HG02970 (cell line): ENCODE data around the gene NCK2.
"Not testable (repeated sequence)": the region's sequence is repeated elsewhere in the genome, so short reads cannot be mapped to it uniquely, and the experiment has no call there.

Experiments
- ATAC-seq: cut with Tn5 transposase; IDR thresholded peaks from one replicate; pipeline ENCODE4 v1.9.1; 2021; ENCODE audit warnings: mild to moderate bottlenecking, moderate library complexity, moderate number of reproducible peaks; ENCODE audit not compliant: unreplicated experiment, low FRiP score

The NCK2 gene

DNA sequence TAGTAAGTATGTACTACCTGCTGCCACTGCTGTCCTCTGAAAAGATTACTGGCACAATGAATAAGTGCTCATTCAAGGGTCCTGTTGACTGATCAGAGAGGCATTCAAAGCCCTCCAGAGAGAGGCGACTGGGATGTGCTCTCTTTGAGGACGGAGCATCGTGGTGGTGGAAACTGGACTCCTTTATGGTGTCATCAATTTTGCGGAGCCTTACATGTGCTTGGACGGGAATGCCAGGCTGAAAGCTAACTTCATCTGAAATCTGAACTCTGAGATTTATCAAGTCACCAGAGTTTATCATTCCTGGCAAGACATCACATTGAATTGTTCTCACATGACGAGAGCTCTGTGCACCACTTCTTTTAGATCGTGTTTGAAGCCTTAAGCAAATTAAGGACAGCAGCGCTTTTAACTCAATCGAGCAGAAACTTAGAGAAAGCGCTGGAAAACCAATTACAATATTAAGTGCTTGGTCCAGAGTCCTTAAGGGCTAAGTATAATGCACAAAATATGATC is 138.3 kb downstream of the NCK2 start:
- ATAC-seq, result no peak

- no peak for ATAC-seq
These were observed 139.4 kb downstream of the NCK2 start for GRCh38 chr2:105883911-105884694.

- no peak for ATAC-seq
These were observed 140.7 kb downstream of the NCK2 start for GRCh38 chr2:105885456-105885855.

- no peak for ATAC-seq
These were observed 141.3 kb downstream of the NCK2 start for GRCh38 chr2:105886029-105886454.

DNA sequence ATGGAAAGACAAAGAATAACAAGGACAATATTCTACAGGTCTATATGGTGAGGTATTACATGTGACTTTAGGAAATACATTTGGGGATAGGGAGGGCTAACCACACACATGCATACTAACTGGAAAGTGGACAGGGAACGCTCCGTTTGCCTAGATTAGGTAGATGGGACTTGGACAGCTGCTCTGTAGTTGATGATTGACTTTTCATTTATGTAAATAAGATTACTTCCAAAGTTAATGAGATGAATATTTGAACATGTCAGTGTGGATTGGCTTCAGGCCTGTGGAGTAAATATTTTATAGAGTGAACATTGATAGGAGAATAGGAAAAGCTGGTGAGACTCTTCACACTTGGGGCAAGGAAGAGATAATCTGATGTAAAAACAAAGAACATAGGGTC is 142.0 kb downstream of the NCK2 start:
- no peak for ATAC-seq

DNA sequence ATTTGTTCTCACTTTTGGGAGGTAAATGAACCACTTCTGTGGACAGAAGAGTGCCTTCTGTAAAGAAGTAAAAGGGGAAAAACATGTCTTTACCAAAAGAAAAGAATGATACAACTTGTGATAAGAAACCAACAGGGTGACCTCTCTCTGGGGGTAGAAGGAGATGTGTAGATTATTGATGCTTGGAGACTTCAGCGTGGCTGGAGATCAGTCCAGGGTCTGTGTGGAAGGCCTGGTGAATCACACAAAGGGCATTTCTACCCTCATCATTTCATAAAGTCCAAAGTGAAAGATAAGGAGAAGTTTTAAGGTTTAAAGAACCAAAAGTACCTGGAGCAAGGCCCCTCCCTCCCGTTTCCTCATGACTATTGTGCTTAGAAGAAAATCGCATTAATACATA is 142.5 kb downstream of the NCK2 start:
- no peak for ATAC-seq

GRCh38 chr2:105888625-105889024 is 143.9 kb downstream of the NCK2 start:
- no peak for ATAC-seq

DNA sequence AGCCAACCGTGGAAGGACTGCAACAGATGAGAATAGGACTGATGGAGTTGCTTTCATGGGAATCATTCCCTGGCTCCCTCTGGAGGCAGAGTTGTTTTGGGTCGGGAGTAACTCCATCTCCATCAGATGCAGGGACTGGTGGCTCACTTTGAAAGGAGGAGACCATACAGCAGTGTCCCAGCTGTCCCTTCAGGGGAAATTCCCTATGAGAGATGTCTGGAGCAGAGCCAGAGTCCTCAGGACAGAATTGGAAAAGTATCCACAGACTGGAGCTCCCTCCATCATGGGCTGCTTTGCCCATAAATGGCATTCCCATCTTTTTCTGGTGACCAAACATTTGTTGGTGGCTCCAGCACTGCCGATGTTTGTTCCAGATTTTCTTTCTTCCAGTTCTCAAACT is 144.3 kb downstream of the NCK2 start:
- no peak for ATAC-seq

- no peak for ATAC-seq
These were observed 145.4 kb downstream of the NCK2 start for GRCh38 chr2:105890111-105890510.

GRCh38 chr2:105890856-105891255 is 146.1 kb downstream of the NCK2 start:
- ATAC-seq, result no peak

GRCh38 chr2:105893011-105893995 is 148.6 kb downstream of the NCK2 start:
- no peak for ATAC-seq

DNA sequence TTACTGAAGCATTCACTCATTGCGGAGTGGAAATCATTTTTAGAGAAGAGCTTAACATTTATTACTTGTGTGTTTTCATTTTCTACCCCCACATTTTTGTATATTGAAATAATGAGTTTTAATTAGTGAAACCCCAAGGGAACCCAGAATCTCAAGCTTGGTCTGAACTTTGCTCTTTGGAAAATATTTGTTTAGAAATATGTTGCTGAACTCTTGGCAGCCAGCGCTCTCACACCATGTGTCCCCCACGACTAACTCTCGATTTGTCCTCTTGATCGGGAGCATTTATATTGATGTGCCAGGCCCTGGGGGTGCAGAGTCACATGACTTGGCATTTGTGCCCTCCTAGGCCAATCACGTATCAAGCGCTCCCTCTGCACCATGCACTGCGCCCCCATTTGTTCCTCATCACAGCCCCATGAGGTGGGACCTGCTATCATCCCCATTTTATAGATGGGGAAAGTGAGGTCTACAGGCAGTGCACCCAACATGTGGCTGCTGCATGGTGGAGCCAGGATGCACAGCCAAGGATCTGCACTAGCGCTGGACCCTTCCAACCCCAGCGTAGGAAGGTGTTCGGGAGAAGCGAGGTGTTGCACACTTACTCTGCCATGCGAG is 149.7 kb downstream of the NCK2 start:
- ATAC-seq, result no peak

DNA sequence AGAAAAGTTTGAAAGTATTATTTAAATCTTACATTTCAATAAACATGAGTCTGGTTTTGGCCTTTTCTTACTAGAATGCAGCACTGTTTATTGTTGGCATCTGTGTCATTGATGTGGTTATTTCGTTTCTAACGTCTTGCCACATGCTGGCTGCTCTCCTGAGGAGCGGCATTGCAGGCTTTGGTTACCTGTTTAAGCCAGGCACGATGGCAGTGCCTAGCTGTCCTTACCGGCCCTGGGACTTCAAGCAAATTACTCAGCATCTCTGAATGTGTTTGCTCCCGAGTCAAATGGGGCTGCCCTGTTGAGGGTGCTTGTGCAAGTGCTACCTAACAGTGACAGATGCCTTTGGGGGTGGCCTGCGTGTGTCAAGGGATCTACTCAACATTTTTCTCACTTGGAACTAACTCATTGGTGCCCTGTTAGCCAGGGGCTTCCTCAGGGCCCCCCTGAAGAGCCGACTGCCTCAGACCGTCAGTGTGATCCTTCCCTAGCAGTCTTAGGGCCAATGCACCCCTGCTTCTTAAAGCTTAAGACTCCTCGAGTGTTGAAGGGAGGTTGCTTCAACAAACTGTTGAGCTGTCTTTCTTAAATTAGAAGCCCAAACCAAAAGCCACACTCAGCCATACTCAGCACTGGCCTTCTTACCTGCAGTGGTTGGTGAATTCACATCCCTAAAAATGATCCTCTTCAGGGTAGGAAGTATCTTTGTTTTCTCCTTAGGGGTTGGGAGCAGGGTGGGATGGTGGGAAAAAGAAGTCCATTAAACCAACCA is 151.5 kb downstream of the NCK2 start:
- no peak for ATAC-seq

- ATAC-seq, result no peak
These were observed 152.1 kb downstream of the NCK2 start for GRCh38 chr2:105896765-105897163.

DNA sequence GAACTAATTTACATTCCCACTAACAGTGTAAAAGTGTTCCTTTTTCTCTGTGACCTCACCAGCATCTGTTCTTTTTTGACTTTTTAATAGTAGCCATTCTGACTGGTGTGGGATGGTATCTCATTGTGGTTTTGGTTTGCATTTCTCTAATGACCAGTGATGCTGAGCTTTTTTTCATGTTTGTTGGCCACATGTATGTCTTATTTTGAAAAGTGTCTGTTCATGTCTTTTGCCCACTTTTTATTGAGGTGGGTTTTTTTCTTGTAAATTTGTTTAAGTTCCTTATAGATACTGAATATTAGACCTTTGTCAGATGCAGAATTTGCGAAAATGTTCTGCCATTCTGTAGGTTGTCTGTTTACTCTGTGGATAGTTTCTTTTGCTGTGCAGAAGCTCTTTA is 153.0 kb downstream of the NCK2 start:
- not testable (repeated sequence) for ATAC-seq

DNA sequence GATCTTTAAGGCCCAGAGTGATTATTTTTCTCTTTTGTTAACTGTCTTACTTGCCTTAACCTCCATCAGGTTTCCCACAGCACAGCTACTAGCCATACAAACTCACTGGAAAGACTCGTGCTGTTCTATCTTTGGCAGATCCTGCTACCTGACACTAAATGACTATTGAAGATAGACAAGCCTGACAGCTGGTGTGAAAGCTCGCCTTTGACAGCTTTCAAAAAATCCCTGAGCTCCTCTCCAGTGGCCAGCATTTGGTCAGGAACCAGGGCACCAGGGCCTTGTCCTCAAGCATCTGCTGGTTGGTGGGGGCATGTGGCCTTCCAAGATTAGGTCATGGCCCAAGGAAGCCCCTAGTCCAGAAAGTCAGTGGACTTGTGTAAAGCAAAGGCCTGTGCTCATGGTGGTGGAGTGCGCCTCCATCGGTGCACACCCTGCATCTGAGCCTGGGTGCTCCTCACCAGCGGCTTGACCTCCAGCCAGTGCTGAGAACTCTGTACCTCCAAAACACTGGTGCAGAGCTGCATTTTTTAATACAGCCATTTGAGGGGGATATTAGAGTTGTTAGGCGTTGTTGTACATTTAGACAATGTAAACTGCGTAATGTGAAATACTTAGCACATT is 158.5 kb downstream of the NCK2 start:
- no peak for ATAC-seq

GRCh38 chr2:105904938-105905337 is 160.2 kb downstream of the NCK2 start:
- ATAC-seq, result peak; percentile 70

DNA sequence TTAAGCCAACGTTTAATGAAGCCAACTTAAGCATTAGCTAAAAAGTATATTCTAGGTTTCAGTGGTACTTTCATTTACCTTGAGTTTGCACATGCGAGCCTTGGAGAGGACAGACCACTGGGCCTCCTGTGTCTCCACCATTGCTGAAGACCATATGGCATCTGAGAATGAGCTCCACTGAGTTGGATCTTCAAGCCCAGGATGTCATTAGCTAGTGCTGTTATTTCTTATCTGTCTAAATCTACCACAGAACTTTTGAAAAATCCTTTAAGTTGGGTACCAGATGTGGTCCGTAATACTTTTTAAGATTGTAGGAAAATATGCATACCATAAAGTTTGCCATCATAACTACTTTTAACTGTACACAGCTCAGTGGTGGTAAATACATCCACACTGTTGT is 161.8 kb downstream of the NCK2 start:
- ATAC-seq, result no peak

GRCh38 chr2:105907184-105907583 is 162.5 kb downstream of the NCK2 start:
- ATAC-seq, result no peak

DNA sequence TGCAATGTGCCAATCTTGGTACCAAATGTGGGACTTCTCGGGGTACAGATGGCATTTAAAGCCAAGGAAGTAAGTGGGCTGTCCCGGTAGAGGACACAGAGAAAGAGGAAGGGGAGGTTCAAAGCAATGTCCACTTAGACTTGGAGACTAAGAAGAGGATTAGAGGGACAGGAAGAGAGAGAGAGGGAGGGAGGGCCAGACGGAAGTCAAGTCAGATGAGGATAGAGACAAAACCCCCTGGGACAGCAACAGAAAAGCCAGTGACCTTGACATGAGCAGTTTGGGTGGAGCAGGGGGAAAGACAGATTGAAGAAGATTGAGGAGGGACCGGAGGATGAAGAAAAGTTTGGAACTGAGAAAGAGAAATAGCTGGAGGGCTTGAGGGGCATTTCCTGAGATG is 164.5 kb downstream of the NCK2 start:
- no peak for ATAC-seq
